GM19467 (cell line): Measurements from ENCODE around the gene TMEM138.

Experiments used
- ATAC-seq: cut with Tn5 transposase; IDR thresholded peaks from one replicate; pipeline ENCODE4 v1.9.1; 2021; ENCODE audit warnings: mild to moderate bottlenecking, moderate library complexity; ENCODE audit not compliant: unreplicated experiment

TMEM138 gene

DNA sequence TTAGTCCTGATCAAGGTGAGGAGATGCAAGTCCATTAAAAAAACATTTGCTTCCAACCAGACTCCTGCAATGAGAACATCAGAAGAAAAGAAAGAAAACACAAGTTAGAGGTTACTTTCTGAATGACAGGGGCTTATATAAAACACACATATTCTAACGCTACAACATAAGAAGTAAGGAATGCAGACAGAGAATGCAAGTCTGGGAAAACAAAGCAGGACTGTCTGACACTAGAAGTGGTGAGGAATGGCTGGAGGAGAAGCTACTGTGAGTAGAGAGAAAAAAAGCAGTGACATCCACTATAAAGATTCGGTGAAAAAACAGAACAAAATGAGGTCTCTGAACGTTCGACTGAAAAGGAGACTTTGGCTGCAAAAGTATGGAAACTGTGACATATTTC lies 42.5 kb downstream of the TMEM138 start:
- no peak for ATAC-seq

DNA sequence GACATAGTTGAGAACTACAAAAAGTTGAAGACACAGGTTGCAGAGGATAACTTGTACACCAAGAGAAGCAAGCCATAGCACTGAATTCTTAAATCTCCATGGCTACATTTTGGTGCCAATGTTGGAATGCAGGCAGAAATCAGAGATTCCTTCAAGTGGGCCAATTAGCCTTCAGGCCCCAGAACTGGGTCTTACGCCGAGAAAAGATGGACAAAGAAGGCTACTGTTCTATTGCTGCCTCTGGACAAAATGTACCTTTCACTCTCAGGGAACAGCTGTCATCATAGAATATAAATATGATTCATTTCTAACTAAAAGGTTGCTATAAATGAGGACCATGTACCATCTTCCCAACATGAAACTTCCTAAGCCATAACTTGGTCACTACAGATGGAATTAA lies 43.9 kb downstream of the TMEM138 start:
- no peak for ATAC-seq

DNA sequence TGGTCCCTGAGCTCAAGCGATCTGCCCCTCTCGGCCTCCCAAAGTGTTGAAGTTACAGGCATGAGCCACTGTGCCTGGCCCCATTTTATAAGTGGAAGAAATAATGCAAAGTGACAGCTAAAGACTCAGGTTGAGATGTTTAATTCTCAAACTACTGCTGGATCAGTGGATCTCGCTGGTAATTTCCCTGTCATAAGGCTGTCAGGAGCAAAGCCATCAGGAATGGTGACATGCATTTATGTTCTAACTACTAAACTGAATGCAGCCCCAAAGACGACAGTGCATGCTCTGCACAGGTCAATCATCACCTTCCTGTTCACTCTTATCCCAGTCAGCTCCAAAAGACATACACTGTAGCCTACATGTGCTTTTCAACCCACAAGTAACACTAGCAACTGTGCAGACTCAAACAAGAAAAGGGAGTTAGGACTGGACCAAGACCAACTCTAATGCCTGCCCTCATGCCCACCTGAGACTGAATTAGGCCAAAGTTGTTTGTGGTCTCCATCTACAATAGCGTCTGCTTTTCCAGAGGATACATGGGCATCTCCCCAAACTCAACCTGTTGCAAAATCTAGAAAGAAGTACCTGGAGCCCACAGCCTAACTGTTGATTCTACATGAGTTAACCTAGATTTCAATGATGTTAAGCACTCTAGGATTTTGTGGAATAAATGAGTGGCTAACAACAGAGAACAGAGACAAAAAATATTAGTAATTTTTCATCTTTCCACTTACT lies 45.0 kb downstream of the TMEM138 start:
- no peak for ATAC-seq

DNA sequence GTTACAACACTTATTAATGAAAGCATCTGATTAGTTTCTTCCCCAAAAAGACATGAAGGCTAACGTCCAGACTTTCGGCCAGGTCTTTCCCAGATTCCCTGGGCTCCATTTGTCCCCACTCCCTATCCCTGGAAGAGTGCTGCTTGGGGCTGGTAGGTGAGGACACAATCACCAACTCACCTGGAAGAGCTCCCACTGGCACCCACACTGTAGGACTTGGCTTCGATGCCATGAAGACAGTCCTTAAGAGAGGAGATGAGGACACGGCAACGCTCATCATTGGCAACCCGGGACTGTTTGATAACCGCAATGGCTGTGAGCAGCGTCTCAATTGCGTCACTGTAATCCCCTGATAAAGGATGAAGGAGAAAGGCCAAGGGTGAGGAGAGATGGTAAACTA lies 49.4 kb downstream of the TMEM138 start:
- no peak for ATAC-seq

DNA sequence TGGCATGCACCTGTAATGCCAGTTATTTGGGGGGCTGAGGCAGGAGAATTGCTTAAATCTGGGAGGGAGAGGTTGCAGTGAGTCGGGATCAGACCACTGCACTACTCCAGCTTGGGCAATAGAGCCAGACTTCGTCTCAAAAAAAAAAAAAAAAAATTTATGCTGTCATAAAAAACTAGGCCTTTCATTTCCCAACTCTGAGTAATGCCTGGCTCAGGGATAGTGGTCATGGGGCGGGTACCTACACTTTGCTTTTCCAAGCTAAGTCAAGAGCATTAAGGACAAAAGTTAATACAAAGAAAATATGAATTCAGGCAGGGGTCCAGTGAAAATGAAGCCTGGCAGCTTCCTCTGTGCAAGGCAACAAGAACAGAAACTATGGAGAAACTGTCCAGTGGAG lies 51.3 kb downstream of the TMEM138 start:
- ATAC-seq = no peak

DNA sequence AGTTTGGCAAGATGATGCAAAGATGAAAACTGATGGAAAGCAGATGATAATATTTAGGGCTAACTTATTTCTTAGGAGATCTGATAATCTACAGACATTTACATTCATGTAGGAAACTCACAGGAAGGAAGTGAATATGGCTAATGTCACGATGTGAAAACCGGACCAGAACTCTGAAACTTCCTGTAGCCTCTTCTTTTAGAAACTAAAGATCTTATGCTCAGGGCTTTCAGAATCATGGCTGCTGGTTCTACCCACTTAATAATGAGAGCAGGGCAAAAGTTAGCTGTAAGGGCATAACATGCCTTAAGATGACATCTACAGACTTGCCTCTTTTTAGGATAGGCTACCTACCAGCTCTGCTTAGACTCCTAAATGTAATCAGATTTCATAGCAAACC lies 52.4 kb downstream of the TMEM138 start:
- ATAC-seq = no peak

DNA sequence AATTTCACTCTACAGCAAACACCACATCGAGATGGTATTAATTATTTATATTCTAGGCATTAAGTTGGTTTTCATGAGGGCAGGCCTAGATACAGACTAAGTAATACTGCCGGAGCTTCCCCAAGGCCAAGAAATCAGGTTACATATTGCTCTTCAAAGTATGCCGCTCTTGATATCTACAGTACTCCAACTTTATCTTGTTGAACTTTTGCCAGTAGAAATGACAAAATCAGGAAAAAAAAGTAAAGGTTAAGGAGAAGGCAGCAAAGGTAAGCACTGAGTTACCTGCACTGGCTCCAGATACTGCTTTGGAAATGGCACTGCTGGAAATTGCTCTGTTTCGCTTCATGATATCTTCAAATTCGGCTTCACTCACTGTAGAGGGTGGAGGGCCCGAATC lies 53.2 kb downstream of the TMEM138 start:
- ATAC-seq = no peak

DNA sequence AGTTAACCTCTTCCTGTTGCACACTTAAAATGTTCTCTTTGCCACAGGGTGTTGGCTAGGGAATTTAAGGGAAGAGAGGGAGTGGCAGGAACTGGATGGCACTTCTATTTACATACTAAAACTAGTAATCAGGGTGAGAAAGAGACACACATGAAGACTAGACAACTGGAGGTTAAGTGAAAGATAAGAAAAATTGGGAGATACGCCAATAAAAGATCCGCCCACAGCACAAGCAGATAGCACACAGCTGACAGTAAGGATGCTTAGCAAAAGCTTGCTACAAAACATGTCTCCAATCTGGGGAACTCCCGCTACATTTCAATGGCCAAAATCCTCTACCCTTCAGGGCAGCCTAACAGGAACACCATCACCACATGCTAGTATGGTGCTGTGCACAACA lies 54.8 kb downstream of the TMEM138 start:
- no peak for ATAC-seq

DNA sequence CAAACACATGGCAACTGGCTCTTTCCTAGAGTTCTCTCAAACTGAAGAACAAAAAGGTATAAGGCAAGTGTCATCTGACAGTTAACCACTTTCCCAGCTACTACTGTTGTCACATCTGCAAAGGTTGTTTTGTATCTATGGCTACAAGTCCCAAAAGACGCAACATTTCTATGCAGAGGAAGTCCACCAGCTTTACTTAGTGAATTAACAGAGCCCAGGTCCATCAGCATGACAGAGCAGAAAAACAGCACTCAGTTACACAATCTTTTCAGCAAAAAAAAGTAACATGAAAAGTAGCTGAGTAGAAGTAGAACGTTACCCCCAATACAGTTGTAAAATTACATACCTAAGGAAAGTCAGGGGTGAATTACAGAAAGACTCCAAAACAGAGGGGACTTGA lies 55.5 kb downstream of the TMEM138 start:
- ATAC-seq = no peak

DNA sequence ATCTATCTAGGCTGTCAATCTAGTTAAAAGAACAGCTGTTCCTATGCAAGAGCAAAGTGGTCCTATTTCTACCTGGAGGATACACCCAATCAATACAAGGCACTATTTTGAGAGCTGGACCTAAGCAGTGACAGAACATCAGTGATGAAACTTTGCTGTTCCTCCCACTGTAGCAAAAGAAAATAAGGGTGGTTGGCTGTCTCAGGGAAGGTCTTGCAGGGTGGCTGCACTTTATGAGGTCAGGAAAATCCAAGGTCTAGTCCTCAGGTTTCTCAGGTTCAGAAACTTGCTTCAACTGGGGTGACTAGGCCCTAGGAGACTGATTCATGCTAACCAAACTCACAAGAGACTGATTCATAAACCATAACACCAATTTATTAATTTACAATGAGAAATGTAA lies 56.0 kb downstream of the TMEM138 start:
- no peak for ATAC-seq
